ENCODE measurements around the gene NBEA.

Gene NBEA

GRCh38 chr13:35697186-35697730 lies 755.2 kb downstream of the NBEA start:
- no peaks in the 10 kb centered on the region for H3K36me3 ChIP-seq (replicated peaks in 1 of 2; ENCODE audit: control insufficient read depth in 2 of 2, insufficient read depth in 2 of 2, low read length in 2 of 2)
- peaks cover 1% of the 10 kb centered on the region for H3K79me1 ChIP-seq (ENCODE audit: low read depth, low read length)
- no peak overlapping the region for H3K4ac ChIP-seq (ENCODE audit: low read length)
- peak overlapping the region; percentile 22 for H3K18ac ChIP-seq (ENCODE audit: low read length)
- H2BK120ac ChIP-seq (ENCODE audit: low read depth, low read length) = no peak overlapping the region
- peak overlapping the region; percentile 84 for H2AFZ ChIP-seq (ENCODE audit: low read length)
- H3K27me3 ChIP-seq (ENCODE audit: control insufficient read depth in 3 of 3, insufficient read depth in 3 of 3, low read depth in 1 of 3, low read length in 3 of 3) = no peaks in the 10 kb centered on the region
- no peak overlapping the region for H4K91ac ChIP-seq (ENCODE audit: low read depth, low read length, poor library complexity)
- no peak for DNase-seq (ENCODE audit: low spot score)
- H2BK15ac ChIP-seq (ENCODE audit: low read length) = no peak overlapping the region
- no CpG with 5 or more reads among the region's 7 CpGs for WGBS, 2 donors (ENCODE audit: extremely low coverage in 2 of 2, insufficient read length in 2 of 2, insufficient replicate concordance in 1 of 2)
- no peak overlapping the region for H2BK12ac ChIP-seq (ENCODE audit: low read length)
- peaks cover 7 to 10% of the 10 kb centered on the region in 2 donors for H3K4me1 ChIP-seq (ENCODE audit: control insufficient read depth in 2 of 2, insufficient read depth in 1 of 2, low read depth in 1 of 2, low read length in 2 of 2)
- no peak overlapping the region for H3K27ac ChIP-seq (replicated peaks; ENCODE audit: low read length)
- no peak overlapping the region for H3K14ac ChIP-seq (ENCODE audit: low read length)
- H3K9me3 ChIP-seq (replicated peaks in 1 of 2; ENCODE audit: control insufficient read depth in 2 of 2, insufficient read depth in 1 of 2, low read depth in 1 of 2, low read length in 2 of 2) = peaks cover 0 to 1% of the 10 kb centered on the region in 2 donors
- no peak overlapping the region for H3K23ac ChIP-seq (ENCODE audit: low read depth, low read length, poor library complexity)
- H4K8ac ChIP-seq (ENCODE audit: low read depth, low read length) = no peak overlapping the region
- H3K9ac ChIP-seq (ENCODE audit: low read depth, low read length, poor library complexity) = no peak overlapping the region
- H3K4me3 ChIP-seq (ENCODE audit: low read length in 2 of 2) = no peak overlapping the region
- H3K4me2 ChIP-seq (ENCODE audit: insufficient read depth, low read length, poor library complexity, severe bottlenecking) = no peak overlapping the region
- H2AK5ac ChIP-seq (ENCODE audit: low read depth, low read length) = no peak overlapping the region
- H2BK5ac ChIP-seq (ENCODE audit: low read length) = peak overlapping the region; percentile 43

GRCh38 chr13:35698911-35699576 lies 757.0 kb downstream of the NBEA start:
- no peak overlapping the region for H2BK15ac ChIP-seq (ENCODE audit: low read length)
- no peak overlapping the region for H3K27ac ChIP-seq (replicated peaks; ENCODE audit: low read length)
- no peak overlapping the region for H2AFZ ChIP-seq (ENCODE audit: low read length)
- H2AK5ac ChIP-seq (ENCODE audit: low read depth, low read length) = no peak overlapping the region
- peaks cover 1% of the 10 kb centered on the region for H3K79me1 ChIP-seq (ENCODE audit: low read depth, low read length)
- H4K91ac ChIP-seq (ENCODE audit: low read depth, low read length, poor library complexity) = no peak overlapping the region
- H3K4me3 ChIP-seq (ENCODE audit: low read length in 2 of 2) = no peak overlapping the region
- H3K4ac ChIP-seq (ENCODE audit: low read length) = no peak overlapping the region
- H4K8ac ChIP-seq (ENCODE audit: low read depth, low read length) = no peak overlapping the region
- no CpG with 5 or more reads among the region's 11 CpGs for WGBS, 2 donors (ENCODE audit: extremely low coverage in 2 of 2, insufficient read length in 2 of 2, insufficient replicate concordance in 1 of 2)
- no peak overlapping the region for H3K9ac ChIP-seq (ENCODE audit: low read depth, low read length, poor library complexity)
- H3K9me3 ChIP-seq (replicated peaks in 1 of 2; ENCODE audit: control insufficient read depth in 2 of 2, insufficient read depth in 1 of 2, low read depth in 1 of 2, low read length in 2 of 2) = peaks cover 0 to 1% of the 10 kb centered on the region in 2 donors
- peaks cover 7 to 10% of the 10 kb centered on the region in 2 donors for H3K4me1 ChIP-seq (ENCODE audit: control insufficient read depth in 2 of 2, insufficient read depth in 1 of 2, low read depth in 1 of 2, low read length in 2 of 2)
- no peak overlapping the region for H2BK120ac ChIP-seq (ENCODE audit: low read depth, low read length)
- H3K27me3 ChIP-seq (ENCODE audit: control insufficient read depth in 3 of 3, insufficient read depth in 3 of 3, low read depth in 1 of 3, low read length in 3 of 3) = no peaks in the 10 kb centered on the region
- H3K14ac ChIP-seq (ENCODE audit: low read length) = no peak overlapping the region
- no peaks in the 10 kb centered on the region for H3K36me3 ChIP-seq (replicated peaks in 1 of 2; ENCODE audit: control insufficient read depth in 2 of 2, insufficient read depth in 2 of 2, low read length in 2 of 2)
- no peak overlapping the region for H3K18ac ChIP-seq (ENCODE audit: low read length)
- H3K23ac ChIP-seq (ENCODE audit: low read depth, low read length, poor library complexity) = no peak overlapping the region
- no peak overlapping the region for H2BK5ac ChIP-seq (ENCODE audit: low read length)
- DNase-seq (ENCODE audit: low spot score) = no peak
- no peak overlapping the region for H3K4me2 ChIP-seq (ENCODE audit: insufficient read depth, low read length, poor library complexity, severe bottlenecking)
- no peak overlapping the region for H2BK12ac ChIP-seq (ENCODE audit: low read length)

GRCh38 chr13:35699825-35700510 lies 757.9 kb downstream of the NBEA start:
- no CpG with 5 or more reads among the region's 13 CpGs for WGBS, 2 donors (ENCODE audit: extremely low coverage in 2 of 2, insufficient read length in 2 of 2, insufficient replicate concordance in 1 of 2)
- no peak overlapping the region for H2BK120ac ChIP-seq (ENCODE audit: low read depth, low read length)
- no peak overlapping the region for H3K4ac ChIP-seq (ENCODE audit: low read length)
- peaks cover 7 to 10% of the 10 kb centered on the region in 2 donors for H3K4me1 ChIP-seq (ENCODE audit: control insufficient read depth in 2 of 2, insufficient read depth in 1 of 2, low read depth in 1 of 2, low read length in 2 of 2)
- no peak overlapping the region for H4K91ac ChIP-seq (ENCODE audit: low read depth, low read length, poor library complexity)
- H2AFZ ChIP-seq (ENCODE audit: low read length) = peak overlapping the region; percentile 78
- no peak overlapping the region for H4K8ac ChIP-seq (ENCODE audit: low read depth, low read length)
- no peaks in the 10 kb centered on the region for H3K27me3 ChIP-seq (ENCODE audit: control insufficient read depth in 3 of 3, insufficient read depth in 3 of 3, low read depth in 1 of 3, low read length in 3 of 3)
- no peak overlapping the region for H3K4me2 ChIP-seq (ENCODE audit: insufficient read depth, low read length, poor library complexity, severe bottlenecking)
- DNase-seq (ENCODE audit: low spot score) = no peak
- H2BK12ac ChIP-seq (ENCODE audit: low read length) = no peak overlapping the region
- H3K9ac ChIP-seq (ENCODE audit: low read depth, low read length, poor library complexity) = no peak overlapping the region
- H3K27ac ChIP-seq (replicated peaks; ENCODE audit: low read length) = no peak overlapping the region
- H3K23ac ChIP-seq (ENCODE audit: low read depth, low read length, poor library complexity) = no peak overlapping the region
- H2BK5ac ChIP-seq (ENCODE audit: low read length) = no peak overlapping the region
- no peak overlapping the region for H2AK5ac ChIP-seq (ENCODE audit: low read depth, low read length)
- no peaks in the 10 kb centered on the region for H3K9me3 ChIP-seq (replicated peaks in 1 of 2; ENCODE audit: control insufficient read depth in 2 of 2, insufficient read depth in 1 of 2, low read depth in 1 of 2, low read length in 2 of 2)
- no peaks in the 10 kb centered on the region for H3K36me3 ChIP-seq (replicated peaks in 1 of 2; ENCODE audit: control insufficient read depth in 2 of 2, insufficient read depth in 2 of 2, low read length in 2 of 2)
- no peak overlapping the region for H3K4me3 ChIP-seq (ENCODE audit: low read length in 2 of 2)
- no peak overlapping the region for H2BK15ac ChIP-seq (ENCODE audit: low read length)
- H3K79me1 ChIP-seq (ENCODE audit: low read depth, low read length) = no peaks in the 10 kb centered on the region
- H3K18ac ChIP-seq (ENCODE audit: low read length) = no peak overlapping the region
- no peak overlapping the region for H3K14ac ChIP-seq (ENCODE audit: low read length)

GRCh38 chr13:35700671-35701070 lies 758.6 kb downstream of the NBEA start:
- Histone ChIP-seq H3K4ac (ENCODE audit: low read length) (no peak overlapping the region), H3K23ac (ENCODE audit: low read depth, low read length, poor library complexity) (no peak overlapping the region), H2AK5ac (ENCODE audit: low read depth, low read length) (no peak overlapping the region), H2BK12ac (ENCODE audit: low read length) (no peak overlapping the region), H3K79me1 (ENCODE audit: low read depth, low read length) (no peaks in the 10 kb centered on the region), H3K27me3 (ENCODE audit: control insufficient read depth in 3 of 3, insufficient read depth in 3 of 3, low read depth in 1 of 3, low read length in 3 of 3) (no peaks in the 10 kb centered on the region), H2BK120ac (ENCODE audit: low read depth, low read length) (no peak overlapping the region), H3K27ac (replicated peaks; ENCODE audit: low read length) (no peak overlapping the region), H3K18ac (ENCODE audit: low read length) (no peak overlapping the region), H2AFZ (ENCODE audit: low read length) (peak overlapping the region; percentile 78), H3K9ac (ENCODE audit: low read depth, low read length, poor library complexity) (no peak overlapping the region), H3K4me2 (ENCODE audit: insufficient read depth, low read length, poor library complexity, severe bottlenecking) (no peak overlapping the region), H3K4me1 (ENCODE audit: control insufficient read depth in 2 of 2, insufficient read depth in 1 of 2, low read depth in 1 of 2, low read length in 2 of 2) (peaks cover 7 to 10% of the 10 kb centered on the region in 2 donors), H2BK5ac (ENCODE audit: low read length) (no peak overlapping the region), H4K8ac (ENCODE audit: low read depth, low read length) (no peak overlapping the region), H3K14ac (ENCODE audit: low read length) (no peak overlapping the region), H3K4me3 (ENCODE audit: low read length in 2 of 2) (no peak overlapping the region), H3K9me3 (replicated peaks in 1 of 2; ENCODE audit: control insufficient read depth in 2 of 2, insufficient read depth in 1 of 2, low read depth in 1 of 2, low read length in 2 of 2) (no peaks in the 10 kb centered on the region), H2BK15ac (ENCODE audit: low read length) (no peak overlapping the region), H4K91ac (ENCODE audit: low read depth, low read length, poor library complexity) (no peak overlapping the region), H3K36me3 (replicated peaks in 1 of 2; ENCODE audit: control insufficient read depth in 2 of 2, insufficient read depth in 2 of 2, low read length in 2 of 2) (no peaks in the 10 kb centered on the region)
- WGBS, 2 donors (ENCODE audit: extremely low coverage in 2 of 2, insufficient read length in 2 of 2, insufficient replicate concordance in 1 of 2) = no CpG with 5 or more reads among the region's 5 CpGs
- DNase-seq (ENCODE audit: low spot score) = no peak
